Activated CD4-positive, alpha-beta T cell treated with anti-CD3 and anti-CD28 coated beads for 36 hours (primary cell): ENCODE data around the gene POLD2. TPM values are rescaled to one million over a fixed set of nuclear protein-coding genes. Genes with fewer than 3 reads are reported as not detected.
"Not testable (repeated sequence)": the region's sequence is repeated elsewhere in the genome, so short reads cannot be mapped to it uniquely, and the experiment has no call there.

ENCODE experiments used
- ATAC-seq: fragments of 200-7000 bp; cut with Tn5 transposase; one replicate; pipeline ENCODE4 v1.10.0; 2021; ENCODE audit warnings: mild to moderate bottlenecking, moderate library complexity
- CTCF ChIA-PET: fragments of 350-600 bp; sonication (Branson Sonifier 250); formaldehyde crosslinking; loops from one replicate; lab custom pipeline; 2021; ENCODE audit warnings: antibody characterized with exemption; lab: Charles Lee
- POLR2A ChIA-PET: fragments of 350-600 bp; sonication (Branson Sonifier 250); formaldehyde crosslinking; loops from one replicate; lab custom pipeline; 2021; ENCODE audit warnings: antibody characterized with exemption, inconsistent platforms; lab: Charles Lee
- DNase-seq: peaks from one replicate; pipeline ENCODE4 v3.0.0-alpha.2; 2020
- H3K27ac Mint-ChIP-seq: one replicate; pipeline ENCODE4 v1.8.0; 2021; ENCODE audit warnings: mixed read lengths
- H3K27me3 Mint-ChIP-seq: one replicate; pipeline ENCODE4 v1.8.0; 2021; ENCODE audit warnings: mixed read lengths
- H3K36me3 Mint-ChIP-seq: one replicate; pipeline ENCODE4 v1.8.0; 2021; ENCODE audit warnings: low read depth, mixed read lengths
- H3K4me1 Mint-ChIP-seq: one replicate; pipeline ENCODE4 v1.8.0; 2021; ENCODE audit warnings: mixed read lengths
- H3K4me3 Mint-ChIP-seq: one replicate; pipeline ENCODE4 v1.8.0; 2021; ENCODE audit warnings: mild to moderate bottlenecking, moderate library complexity, mixed read lengths
- H3K9me3 Mint-ChIP-seq: one replicate; pipeline ENCODE4 v1.8.0; 2021; ENCODE audit warnings: low read depth, mixed read lengths
- intact Hi-C, 2 experiments: fragments of 100-400 bp; cut with DNase I in 1 of 2; cut with micrococcal nuclease in 1 of 2; formaldehyde crosslinking; loops; one replicate each; pipeline versions ENCODE4 v1.14.2 to v1.15.1; 2022 to 2024; cut with DNase I, micrococcal nuclease
- total RNA-seq, 2 experiments: library from RNA; stranded (reverse); gene quantifications; one replicate each; pipeline ENCODE4 v1.2.3, GENCODE V29; 2021

POLD2 gene
- total RNA-seq, 2 experiments from 2014 or later = 250 to 347 TPM

GRCh38 chr7:44131173-44132029 lies 8.1 kb upstream of the POLD2 start:
- intact Hi-C loops = no loop called here
- Mint-ChIP-seq H3K36me3 (no peaks in the 10 kb centered on the region), H3K9me3 (no peaks in the 10 kb centered on the region), H3K4me1 (no peaks in the 10 kb centered on the region), H3K27ac (no peak overlapping the region), H3K27me3 (no peaks in the 10 kb centered on the region), H3K4me3 (no peak overlapping the region)
- no peak for DNase-seq
- CTCF ChIA-PET = interaction anchor here (1.5 kb wide), 1 partner anchor 9 kb away, joined by 6 read pairs; the partner anchor contains the start of gene POLD2
- peak; percentile 53 for ATAC-seq
- POLR2A ChIA-PET = interaction anchor here (0.6 kb wide), 1 partner anchor 8 kb away, joined by 3 read pairs; the partner anchor contains the start of gene POLD2

- ChIA-PET POLR2A (no interaction called here), CTCF (no interaction called here)
- ATAC-seq (no peak), DNase-seq (no peak)
- no peaks in the 10 kb centered on the region for H3K9me3 Mint-ChIP-seq
- peaks cover 3% of the 10 kb centered on the region for H3K4me1 Mint-ChIP-seq
- no peak overlapping the region for H3K4me3 Mint-ChIP-seq
- no peak overlapping the region for H3K27ac Mint-ChIP-seq
- H3K27me3 Mint-ChIP-seq = no peaks in the 10 kb centered on the region
- intact Hi-C loops = no loop called here
- H3K36me3 Mint-ChIP-seq = no peaks in the 10 kb centered on the region
These were observed 5.6 kb upstream of the POLD2 start for GRCh38 chr7:44128721-44129582.

GRCh38 chr7:44127161-44127560 lies 3.8 kb upstream of the POLD2 start:
- ChIA-PET POLR2A (no interaction called here), CTCF (interaction anchor here (2.4 kb wide), 1 partner anchor 46 kb away, joined by 9 read pairs; no protein-coding TSS in a partner anchor)
- Mint-ChIP-seq H3K27me3 (no peaks in the 10 kb centered on the region), H3K27ac (no peak overlapping the region), H3K9me3 (no peaks in the 10 kb centered on the region), H3K4me1 (peaks cover 9% of the 10 kb centered on the region), H3K36me3 (peaks cover 5% of the 10 kb centered on the region), H3K4me3 (no peak overlapping the region)
- intact Hi-C loops = no loop called here
- DNase-seq (no peak), ATAC-seq (no peak)

- H3K4me3 Mint-ChIP-seq, H3K9me3 Mint-ChIP-seq, DNase-seq, ATAC-seq, H3K27me3 Mint-ChIP-seq, POLR2A ChIA-PET, H3K36me3 Mint-ChIP-seq, H3K27ac Mint-ChIP-seq, intact Hi-C loops: not testable (repeated sequence)
- CTCF ChIA-PET = interaction anchor here (1.2 to 2.4 kb wide), 2 partner anchors 24 to 45 kb away, joined by 3 to 9 read pairs; no protein-coding TSS in a partner anchor
- peaks cover 15% of the 10 kb centered on the region for H3K4me1 Mint-ChIP-seq
These were observed 3.2 kb upstream of the POLD2 start for GRCh38 chr7:44126574-44126973.

GRCh38 chr7:44124822-44125202 lies 1.5 kb upstream of the POLD2 start:
- Mint-ChIP-seq H3K27me3 (no peaks in the 10 kb centered on the region), H3K36me3 (peaks cover 27% of the 10 kb centered on the region), H3K27ac (no peak overlapping the region), H3K9me3 (no peaks in the 10 kb centered on the region), H3K4me1 (peaks cover 33% of the 10 kb centered on the region), H3K4me3 (peak overlapping the region; percentile 43)
- intact Hi-C loops = no loop called here
- ChIA-PET POLR2A (no interaction called here), CTCF (interaction anchor here (0.6 to 1.7 kb wide), 5 partner anchors 8 to 71 kb away, joined by 3 to 5 read pairs (median 4); no protein-coding TSS in a partner anchor)
- ATAC-seq (no peak), DNase-seq (no peak)

GRCh38 chr7:44122529-44122928 lies 819 bp downstream of the POLD2 start:
- ChIA-PET POLR2A (interaction anchor here (0.6 to 1.3 kb wide), 2 partner anchors 11 to 41 kb away, joined by 3 to 4 read pairs; no protein-coding TSS in a partner anchor), CTCF (interaction anchor here (0.6 to 1.9 kb wide), 7 partner anchors 9 to 764 kb away, joined by 3 to 6 read pairs (median 3); partner anchors contain the start of gene STK17A)
- Mint-ChIP-seq H3K27ac (peak overlapping the region; percentile 89), H3K9me3 (no peaks in the 10 kb centered on the region), H3K4me3 (peak overlapping the region; percentile 86), H3K27me3 (no peaks in the 10 kb centered on the region), H3K4me1 (peaks cover 42% of the 10 kb centered on the region), H3K36me3 (peaks cover 45% of the 10 kb centered on the region)
- intact Hi-C loops = loop anchor here (2.0 kb wide), 2 partner anchors 76 to 724 kb away; no protein-coding TSS in a partner anchor
- ATAC-seq (no peak), DNase-seq (no peak)

GRCh38 chr7:44121761-44122420 lies 1.5 kb downstream of the POLD2 start:
- Mint-ChIP-seq H3K27me3 (no peaks in the 10 kb centered on the region), H3K27ac (no peak overlapping the region), H3K36me3 (peaks cover 48% of the 10 kb centered on the region), H3K4me1 (peaks cover 42% of the 10 kb centered on the region), H3K4me3 (peak overlapping the region; percentile 86), H3K9me3 (no peaks in the 10 kb centered on the region)
- ATAC-seq (no peak), DNase-seq (no peak)
- intact Hi-C loops = loop anchor here (2.0 kb wide), 2 partner anchors 75 to 725 kb away; no protein-coding TSS in a partner anchor
- CTCF ChIA-PET = interaction anchor here (0.6 to 1.9 kb wide), 3 partner anchors 9 to 764 kb away, joined by 3 to 6 read pairs (median 4); no protein-coding TSS in a partner anchor
- POLR2A ChIA-PET = interaction anchor here (1.3 kb wide), 1 partner anchor 10 kb away, joined by 4 read pairs; no protein-coding TSS in a partner anchor

- no peaks in the 10 kb centered on the region for H3K9me3 Mint-ChIP-seq
- CTCF ChIA-PET = interaction anchor here (1.6 kb wide), 1 partner anchor 11 kb away, joined by 5 read pairs; no protein-coding TSS in a partner anchor
- peak overlapping the region; percentile 20 for H3K4me3 Mint-ChIP-seq
- DNase-seq (no peak), ATAC-seq (no peak)
- POLR2A ChIA-PET = no interaction called here
- peak overlapping the region; percentile 55 for H3K27ac Mint-ChIP-seq
- peaks cover 50% of the 10 kb centered on the region for H3K36me3 Mint-ChIP-seq
- intact Hi-C loops = no loop called here
- H3K4me1 Mint-ChIP-seq = peaks cover 42% of the 10 kb centered on the region
- H3K27me3 Mint-ChIP-seq = no peaks in the 10 kb centered on the region
These were observed 3.0 kb downstream of the POLD2 start for GRCh38 chr7:44120395-44120794.

GRCh38 chr7:44119829-44120380 lies 3.4 kb downstream of the POLD2 start:
- Mint-ChIP-seq H3K36me3 (peaks cover 55% of the 10 kb centered on the region), H3K4me3 (peak overlapping the region; percentile 20), H3K27me3 (no peaks in the 10 kb centered on the region), H3K4me1 (peaks cover 42% of the 10 kb centered on the region), H3K9me3 (no peaks in the 10 kb centered on the region), H3K27ac (peak overlapping the region; percentile 55)
- POLR2A ChIA-PET = no interaction called here
- DNase-seq (no peak), ATAC-seq (no peak)
- CTCF ChIA-PET = interaction anchor here (0.9 to 1.6 kb wide), 2 partner anchors 10 to 39 kb away, joined by 3 to 5 read pairs; no protein-coding TSS in a partner anchor
- intact Hi-C loops = no loop called here

- no peaks in the 10 kb centered on the region for H3K9me3 Mint-ChIP-seq
- H3K4me1 Mint-ChIP-seq = peaks cover 38% of the 10 kb centered on the region
- DNase-seq (no peak), ATAC-seq (no peak)
- H3K36me3 Mint-ChIP-seq = peaks cover 70% of the 10 kb centered on the region
- ChIA-PET CTCF (no interaction called here), POLR2A (no interaction called here)
- no peak overlapping the region for H3K27ac Mint-ChIP-seq
- no peak overlapping the region for H3K4me3 Mint-ChIP-seq
- no peaks in the 10 kb centered on the region for H3K27me3 Mint-ChIP-seq
- intact Hi-C loops = no loop called here
These were observed 5.4 kb downstream of the POLD2 start for GRCh38 chr7:44117801-44118429.
